ENCODE results near the gene ELP1.

DNA sequence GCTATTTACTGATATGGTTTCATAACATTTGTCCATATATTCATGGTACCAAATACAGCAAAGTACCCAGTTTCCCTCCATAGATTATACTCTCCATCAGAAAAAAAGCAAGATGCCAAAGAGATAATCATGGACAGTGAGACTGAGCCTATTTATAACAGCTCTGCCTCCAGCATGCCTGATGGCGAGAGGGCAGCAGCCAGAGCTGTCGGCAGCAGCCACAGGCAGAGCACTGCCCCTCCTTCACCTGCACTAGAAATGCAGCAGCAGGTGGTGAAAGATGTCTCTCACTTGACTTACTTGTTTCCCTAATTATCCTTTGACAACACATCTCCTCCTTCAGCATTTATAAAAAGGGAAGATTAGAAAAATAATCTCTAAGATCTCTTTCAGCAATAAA, 47.0 kb upstream of the ELP1 start:
- TF ChIP-seq POLR2AphosphoS5 (IDR thresholded peaks at IDR 0.05; ENCODE audit: low read depth) = no peak
- TF ChIP-seq, protein P1, sequence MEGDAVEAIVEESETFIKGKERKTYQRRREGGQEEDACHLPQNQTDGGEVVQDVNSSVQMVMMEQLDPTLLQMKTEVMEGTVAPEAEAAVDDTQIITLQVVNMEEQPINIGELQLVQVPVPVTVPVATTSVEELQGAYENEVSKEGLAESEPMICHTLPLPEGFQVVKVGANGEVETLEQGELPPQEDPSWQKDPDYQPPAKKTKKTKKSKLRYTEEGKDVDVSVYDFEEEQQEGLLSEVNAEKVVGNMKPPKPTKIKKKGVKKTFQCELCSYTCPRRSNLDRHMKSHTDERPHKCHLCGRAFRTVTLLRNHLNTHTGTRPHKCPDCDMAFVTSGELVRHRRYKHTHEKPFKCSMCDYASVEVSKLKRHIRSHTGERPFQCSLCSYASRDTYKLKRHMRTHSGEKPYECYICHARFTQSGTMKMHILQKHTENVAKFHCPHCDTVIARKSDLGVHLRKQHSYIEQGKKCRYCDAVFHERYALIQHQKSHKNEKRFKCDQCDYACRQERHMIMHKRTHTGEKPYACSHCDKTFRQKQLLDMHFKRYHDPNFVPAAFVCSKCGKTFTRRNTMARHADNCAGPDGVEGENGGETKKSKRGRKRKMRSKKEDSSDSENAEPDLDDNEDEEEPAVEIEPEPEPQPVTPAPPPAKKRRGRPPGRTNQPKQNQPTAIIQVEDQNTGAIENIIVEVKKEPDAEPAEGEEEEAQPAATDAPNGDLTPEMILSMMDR (conservative IDR thresholded peaks at IDR 0.05; ENCODE audit: low read depth in 2 of 2) = no peak
- no peak for TF ChIP-seq EZH2 (IDR thresholded peaks at IDR 0.05; ENCODE audit: low read depth, unreplicated experiment)
- TF ChIP-seq, protein P2, sequence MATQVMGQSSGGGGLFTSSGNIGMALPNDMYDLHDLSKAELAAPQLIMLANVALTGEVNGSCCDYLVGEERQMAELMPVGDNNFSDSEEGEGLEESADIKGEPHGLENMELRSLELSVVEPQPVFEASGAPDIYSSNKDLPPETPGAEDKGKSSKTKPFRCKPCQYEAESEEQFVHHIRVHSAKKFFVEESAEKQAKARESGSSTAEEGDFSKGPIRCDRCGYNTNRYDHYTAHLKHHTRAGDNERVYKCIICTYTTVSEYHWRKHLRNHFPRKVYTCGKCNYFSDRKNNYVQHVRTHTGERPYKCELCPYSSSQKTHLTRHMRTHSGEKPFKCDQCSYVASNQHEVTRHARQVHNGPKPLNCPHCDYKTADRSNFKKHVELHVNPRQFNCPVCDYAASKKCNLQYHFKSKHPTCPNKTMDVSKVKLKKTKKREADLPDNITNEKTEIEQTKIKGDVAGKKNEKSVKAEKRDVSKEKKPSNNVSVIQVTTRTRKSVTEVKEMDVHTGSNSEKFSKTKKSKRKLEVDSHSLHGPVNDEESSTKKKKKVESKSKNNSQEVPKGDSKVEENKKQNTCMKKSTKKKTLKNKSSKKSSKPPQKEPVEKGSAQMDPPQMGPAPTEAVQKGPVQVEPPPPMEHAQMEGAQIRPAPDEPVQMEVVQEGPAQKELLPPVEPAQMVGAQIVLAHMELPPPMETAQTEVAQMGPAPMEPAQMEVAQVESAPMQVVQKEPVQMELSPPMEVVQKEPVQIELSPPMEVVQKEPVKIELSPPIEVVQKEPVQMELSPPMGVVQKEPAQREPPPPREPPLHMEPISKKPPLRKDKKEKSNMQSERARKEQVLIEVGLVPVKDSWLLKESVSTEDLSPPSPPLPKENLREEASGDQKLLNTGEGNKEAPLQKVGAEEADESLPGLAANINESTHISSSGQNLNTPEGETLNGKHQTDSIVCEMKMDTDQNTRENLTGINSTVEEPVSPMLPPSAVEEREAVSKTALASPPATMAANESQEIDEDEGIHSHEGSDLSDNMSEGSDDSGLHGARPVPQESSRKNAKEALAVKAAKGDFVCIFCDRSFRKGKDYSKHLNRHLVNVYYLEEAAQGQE (IDR thresholded peaks at IDR 0.05; ENCODE audit: unreplicated experiment) = no peak
- TF ChIP-seq, protein P3, sequence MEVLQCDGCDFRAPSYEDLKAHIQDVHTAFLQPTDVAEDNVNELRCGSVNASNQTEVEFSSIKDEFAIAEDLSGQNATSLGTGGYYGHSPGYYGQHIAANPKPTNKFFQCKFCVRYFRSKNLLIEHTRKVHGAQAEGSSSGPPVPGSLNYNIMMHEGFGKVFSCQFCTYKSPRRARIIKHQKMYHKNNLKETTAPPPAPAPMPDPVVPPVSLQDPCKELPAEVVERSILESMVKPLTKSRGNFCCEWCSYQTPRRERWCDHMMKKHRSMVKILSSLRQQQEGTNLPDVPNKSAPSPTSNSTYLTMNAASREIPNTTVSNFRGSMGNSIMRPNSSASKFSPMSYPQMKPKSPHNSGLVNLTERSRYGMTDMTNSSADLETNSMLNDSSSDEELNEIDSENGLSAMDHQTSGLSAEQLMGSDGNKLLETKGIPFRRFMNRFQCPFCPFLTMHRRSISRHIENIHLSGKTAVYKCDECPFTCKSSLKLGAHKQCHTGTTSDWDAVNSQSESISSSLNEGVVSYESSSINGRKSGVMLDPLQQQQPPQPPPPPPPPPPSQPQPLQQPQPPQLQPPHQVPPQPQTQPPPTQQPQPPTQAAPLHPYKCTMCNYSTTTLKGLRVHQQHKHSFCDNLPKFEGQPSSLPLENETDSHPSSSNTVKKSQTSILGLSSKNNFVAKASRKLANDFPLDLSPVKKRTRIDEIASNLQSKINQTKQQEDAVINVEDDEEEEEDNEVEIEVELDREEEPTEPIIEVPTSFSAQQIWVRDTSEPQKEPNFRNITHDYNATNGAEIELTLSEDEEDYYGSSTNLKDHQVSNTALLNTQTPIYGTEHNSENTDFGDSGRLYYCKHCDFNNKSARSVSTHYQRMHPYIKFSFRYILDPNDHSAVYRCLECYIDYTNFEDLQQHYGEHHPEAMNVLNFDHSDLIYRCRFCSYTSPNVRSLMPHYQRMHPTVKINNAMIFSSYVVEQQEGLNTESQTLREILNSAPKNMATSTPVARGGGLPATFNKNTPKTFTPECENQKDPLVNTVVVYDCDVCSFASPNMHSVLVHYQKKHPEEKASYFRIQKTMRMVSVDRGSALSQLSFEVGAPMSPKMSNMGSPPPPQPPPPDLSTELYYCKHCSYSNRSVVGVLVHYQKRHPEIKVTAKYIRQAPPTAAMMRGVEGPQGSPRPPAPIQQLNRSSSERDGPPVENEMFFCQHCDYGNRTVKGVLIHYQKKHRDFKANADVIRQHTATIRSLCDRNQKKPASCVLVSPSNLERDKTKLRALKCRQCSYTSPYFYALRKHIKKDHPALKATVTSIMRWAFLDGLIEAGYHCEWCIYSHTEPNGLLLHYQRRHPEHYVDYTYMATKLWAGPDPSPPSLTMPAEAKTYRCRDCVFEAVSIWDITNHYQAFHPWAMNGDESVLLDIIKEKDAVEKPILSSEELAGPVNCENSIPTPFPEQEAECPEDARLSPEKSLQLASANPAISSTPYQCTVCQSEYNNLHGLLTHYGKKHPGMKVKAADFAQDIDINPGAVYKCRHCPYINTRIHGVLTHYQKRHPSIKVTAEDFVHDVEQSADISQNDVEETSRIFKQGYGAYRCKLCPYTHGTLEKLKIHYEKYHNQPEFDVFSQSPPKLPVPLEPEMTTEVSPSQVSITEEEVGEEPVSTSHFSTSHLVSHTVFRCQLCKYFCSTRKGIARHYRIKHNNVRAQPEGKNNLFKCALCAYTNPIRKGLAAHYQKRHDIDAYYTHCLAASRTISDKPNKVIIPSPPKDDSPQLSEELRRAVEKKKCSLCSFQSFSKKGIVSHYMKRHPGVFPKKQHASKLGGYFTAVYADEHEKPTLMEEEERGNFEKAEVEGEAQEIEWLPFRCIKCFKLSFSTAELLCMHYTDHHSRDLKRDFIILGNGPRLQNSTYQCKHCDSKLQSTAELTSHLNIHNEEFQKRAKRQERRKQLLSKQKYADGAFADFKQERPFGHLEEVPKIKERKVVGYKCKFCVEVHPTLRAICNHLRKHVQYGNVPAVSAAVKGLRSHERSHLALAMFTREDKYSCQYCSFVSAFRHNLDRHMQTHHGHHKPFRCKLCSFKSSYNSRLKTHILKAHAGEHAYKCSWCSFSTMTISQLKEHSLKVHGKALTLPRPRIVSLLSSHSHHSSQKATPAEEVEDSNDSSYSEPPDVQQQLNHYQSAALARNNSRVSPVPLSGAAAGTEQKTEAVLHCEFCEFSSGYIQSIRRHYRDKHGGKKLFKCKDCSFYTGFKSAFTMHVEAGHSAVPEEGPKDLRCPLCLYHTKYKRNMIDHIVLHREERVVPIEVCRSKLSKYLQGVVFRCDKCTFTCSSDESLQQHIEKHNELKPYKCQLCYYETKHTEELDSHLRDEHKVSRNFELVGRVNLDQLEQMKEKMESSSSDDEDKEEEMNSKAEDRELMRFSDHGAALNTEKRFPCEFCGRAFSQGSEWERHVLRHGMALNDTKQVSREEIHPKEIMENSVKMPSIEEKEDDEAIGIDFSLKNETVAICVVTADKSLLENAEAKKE (CRISPR knock-in tag; IDR thresholded peaks at IDR 0.05) = no peak
- TF ChIP-seq ZNF331 (CRISPR knock-in tag; IDR thresholded peaks at IDR 0.05; ENCODE audit: low read depth) = no peak
- no peak for TF ChIP-seq CREB1 (CRISPR knock-in tag; IDR thresholded peaks at IDR 0.05; ENCODE audit: low read depth)

Measured in GM23338 (cell line).